HG02852 (cell line): Measurements from ENCODE around the gene MARCKS.

Experiments used
- ATAC-seq: cut with Tn5 transposase; IDR thresholded peaks from one replicate; pipeline ENCODE4 v1.9.1; 2021; ENCODE audit warnings: mild to moderate bottlenecking, moderate library complexity; ENCODE audit not compliant: unreplicated experiment

Gene MARCKS

GRCh38 chr6:113848811-113849210 lies 8.3 kb upstream of the MARCKS start:
- no peak for ATAC-seq

GRCh38 chr6:113853252-113853651 lies 3.9 kb upstream of the MARCKS start:
- ATAC-seq = no peak

GRCh38 chr6:113854531-113855499 lies 2.3 kb upstream of the MARCKS start:
- peak; percentile 9 for ATAC-seq

GRCh38 chr6:113855500-113856374 lies 1.4 kb upstream of the MARCKS start:
- no peak for ATAC-seq

GRCh38 chr6:113856375-113856624 lies 845 bp upstream of the MARCKS start:
- no peak for ATAC-seq

GRCh38 chr6:113857556-113858479 lies 673 bp downstream of the MARCKS start:
- ATAC-seq = no peak

DNA sequence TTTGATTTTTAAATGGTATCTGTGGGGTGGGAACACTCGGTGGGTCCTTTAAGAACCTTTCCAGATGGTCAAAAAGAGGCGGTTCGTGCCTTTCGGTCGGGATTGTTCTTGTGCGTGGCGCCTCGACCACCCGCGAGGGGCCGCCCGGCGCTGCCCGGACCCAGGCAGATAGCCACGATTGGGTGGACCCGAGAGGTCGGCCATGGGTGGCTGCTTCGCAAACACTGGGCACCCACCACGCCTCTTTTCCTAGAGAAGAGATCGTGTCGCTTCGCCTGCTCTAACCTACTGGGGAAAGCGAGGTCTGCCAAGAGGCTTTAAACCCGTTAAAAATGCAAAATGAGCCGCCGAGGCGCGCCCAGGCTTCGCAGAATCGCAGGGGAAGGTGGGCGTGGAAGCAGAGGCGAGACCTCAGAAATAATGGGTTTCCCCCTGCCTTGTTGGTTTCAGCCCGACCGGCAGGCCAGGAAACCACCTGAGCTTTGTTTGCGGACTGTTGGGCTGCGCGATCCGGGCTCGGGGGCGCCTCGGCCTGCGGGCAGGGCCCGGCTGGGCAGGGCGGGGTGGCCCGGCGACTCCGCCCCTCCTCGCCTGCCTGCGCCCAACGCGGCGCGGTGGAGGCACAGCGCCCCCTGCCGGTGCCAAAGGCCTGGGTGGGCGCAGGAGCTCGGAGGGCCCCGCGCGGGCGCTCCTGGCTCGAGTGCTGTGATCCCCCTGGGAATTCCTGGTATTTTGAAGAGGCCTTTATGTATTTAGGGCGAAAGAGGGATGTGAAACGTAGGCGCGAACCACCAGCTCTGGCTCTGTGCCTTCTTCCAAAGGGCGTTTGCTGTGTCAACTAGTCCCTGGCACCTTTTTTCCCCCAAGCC lies 1.6 kb downstream of the MARCKS start:
- peak; percentile 83 for ATAC-seq

DNA sequence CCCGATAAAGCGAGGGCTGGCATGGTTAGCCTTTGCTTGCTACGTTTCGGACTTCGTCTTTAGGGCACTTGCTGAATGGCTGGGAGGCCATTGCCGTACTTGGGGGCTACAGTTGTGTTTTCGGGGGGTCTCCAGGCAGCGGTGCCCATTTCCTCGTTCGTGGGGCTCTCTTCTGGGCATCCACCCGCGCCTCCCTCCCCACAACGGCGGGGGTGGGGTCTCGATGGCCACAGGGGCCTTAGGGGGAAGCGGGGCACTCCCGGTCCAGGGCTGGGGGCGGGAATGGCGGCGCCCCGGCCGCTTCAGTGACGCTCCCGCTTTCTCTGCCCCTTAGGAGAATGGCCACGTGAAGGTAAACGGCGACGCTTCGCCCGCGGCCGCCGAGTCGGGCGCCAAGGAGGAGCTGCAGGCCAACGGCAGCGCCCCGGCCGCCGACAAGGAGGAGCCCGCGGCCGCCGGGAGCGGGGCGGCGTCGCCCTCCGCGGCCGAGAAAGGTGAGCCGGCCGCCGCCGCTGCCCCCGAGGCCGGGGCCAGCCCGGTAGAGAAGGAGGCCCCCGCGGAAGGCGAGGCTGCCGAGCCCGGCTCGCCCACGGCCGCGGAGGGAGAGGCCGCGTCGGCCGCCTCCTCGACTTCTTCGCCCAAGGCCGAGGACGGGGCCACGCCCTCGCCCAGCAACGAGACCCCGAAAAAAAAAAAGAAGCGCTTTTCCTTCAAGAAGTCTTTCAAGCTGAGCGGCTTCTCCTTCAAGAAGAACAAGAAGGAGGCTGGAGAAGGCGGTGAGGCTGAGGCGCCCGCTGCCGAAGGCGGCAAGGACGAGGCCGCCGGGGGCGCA lies 2.4 kb downstream of the MARCKS start:
- ATAC-seq = no peak

DNA sequence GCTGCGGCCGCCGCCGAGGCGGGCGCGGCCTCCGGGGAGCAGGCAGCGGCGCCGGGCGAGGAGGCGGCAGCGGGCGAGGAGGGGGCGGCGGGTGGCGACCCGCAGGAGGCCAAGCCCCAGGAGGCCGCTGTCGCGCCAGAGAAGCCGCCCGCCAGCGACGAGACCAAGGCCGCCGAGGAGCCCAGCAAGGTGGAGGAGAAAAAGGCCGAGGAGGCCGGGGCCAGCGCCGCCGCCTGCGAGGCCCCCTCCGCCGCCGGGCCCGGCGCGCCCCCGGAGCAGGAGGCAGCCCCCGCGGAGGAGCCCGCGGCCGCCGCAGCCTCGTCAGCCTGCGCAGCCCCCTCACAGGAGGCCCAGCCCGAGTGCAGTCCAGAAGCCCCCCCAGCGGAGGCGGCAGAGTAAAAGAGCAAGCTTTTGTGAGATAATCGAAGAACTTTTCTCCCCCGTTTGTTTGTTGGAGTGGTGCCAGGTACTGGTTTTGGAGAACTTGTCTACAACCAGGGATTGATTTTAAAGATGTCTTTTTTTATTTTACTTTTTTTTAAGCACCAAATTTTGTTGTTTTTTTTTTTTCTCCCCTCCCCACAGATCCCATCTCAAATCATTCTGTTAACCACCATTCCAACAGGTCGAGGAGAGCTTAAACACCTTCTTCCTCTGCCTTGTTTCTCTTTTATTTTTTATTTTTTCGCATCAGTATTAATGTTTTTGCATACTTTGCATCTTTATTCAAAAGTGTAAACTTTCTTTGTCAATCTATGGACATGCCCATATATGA lies 3.2 kb downstream of the MARCKS start:
- ATAC-seq = no peak

- ATAC-seq = no peak
Measured at GRCh38 chr6:113862112-113862511, 5.0 kb downstream of the MARCKS start.

- no peak for ATAC-seq
Measured at GRCh38 chr6:113870917-113871316, 13.8 kb downstream of the MARCKS start.

DNA sequence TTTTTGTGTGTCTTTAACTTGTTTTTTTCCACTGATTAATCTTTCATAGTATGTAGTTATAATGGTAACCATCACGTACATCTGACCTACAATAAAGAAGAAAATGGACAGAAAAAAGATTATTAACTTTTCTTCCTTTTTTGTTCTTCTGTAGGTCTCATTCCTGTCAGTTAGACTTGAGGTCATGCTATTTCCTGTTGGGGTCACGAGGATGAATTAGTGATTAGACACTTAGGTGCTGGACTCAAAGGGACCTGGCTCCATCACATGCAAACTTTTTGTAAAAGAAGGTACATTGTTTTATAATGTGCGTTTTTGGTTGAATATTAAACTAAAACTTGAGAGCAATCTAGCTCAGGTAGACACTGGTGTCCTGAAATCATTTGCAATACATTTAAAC lies 14.8 kb downstream of the MARCKS start:
- no peak for ATAC-seq

GRCh38 chr6:113873043-113873667 lies 16.0 kb downstream of the MARCKS start:
- peak; percentile 87 for ATAC-seq

DNA sequence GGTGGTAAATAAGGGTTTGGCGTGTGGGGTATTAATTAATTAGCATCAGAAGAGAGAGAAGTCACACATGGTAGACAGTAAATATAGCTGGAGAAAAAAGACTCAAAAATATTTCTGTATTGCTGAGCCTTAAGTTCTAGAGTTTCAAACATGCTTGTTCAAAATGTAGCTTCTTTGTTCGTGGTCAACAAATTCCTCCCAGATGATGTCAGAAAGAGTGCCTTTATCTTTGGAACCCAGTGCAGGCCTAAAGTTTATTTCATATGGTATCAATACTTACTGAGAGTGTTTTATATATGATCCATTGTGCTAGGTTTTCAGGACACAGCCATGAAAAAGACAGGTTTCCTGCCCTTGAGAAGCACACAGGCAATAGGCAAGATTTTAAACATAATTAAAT lies 18.3 kb downstream of the MARCKS start:
- ATAC-seq = no peak

DNA sequence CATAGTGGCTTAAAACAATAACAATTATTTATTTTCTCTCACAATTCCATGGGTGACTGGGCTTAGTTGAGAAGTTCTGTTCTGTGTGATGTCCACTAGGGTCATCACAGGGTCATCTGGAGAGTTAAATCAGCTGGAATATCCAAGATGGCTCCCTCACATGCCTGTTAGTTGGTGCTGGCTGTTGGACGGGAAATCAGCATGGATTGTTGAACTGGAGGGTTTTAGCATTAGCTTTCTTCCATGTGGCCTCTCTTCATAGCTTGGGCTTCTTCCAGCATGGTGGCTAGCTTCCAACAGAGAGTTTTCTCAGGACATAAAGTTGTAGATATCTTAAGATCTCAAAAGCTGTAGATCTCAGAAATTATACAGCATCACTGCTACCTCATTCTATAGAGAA lies 19.6 kb downstream of the MARCKS start:
- no peak for ATAC-seq

- peak; percentile 99 for ATAC-seq
Measured at GRCh38 chr6:113879186-113880096, 22.3 kb downstream of the MARCKS start.

GRCh38 chr6:113881478-113881980 lies 24.4 kb downstream of the MARCKS start:
- no peak for ATAC-seq
